Measurements from ENCODE around the gene ZNF502. TPM values are rescaled to one million over a fixed set of nuclear protein-coding genes. Genes with fewer than 3 reads are reported as not detected.

Gene ZNF502
- total and polyA plus RNA-seq, 2 of the 13 experiments (the other 11 are each of a cell fraction or from before 2014, with no cell fraction given) = not detected

GRCh38 chr3:44729384-44729910, 17.0 kb downstream of the ZNF502 start, which contains the start of gene ZNF501 (continued):
- TF ChIP-seq ARID5B (CRISPR knock-in tag; IDR thresholded peaks at IDR 0.05) (peak; percentile 56; the same call in 1 of the 2 replicates), PHF8 (CRISPR knock-in tag; IDR thresholded peaks at IDR 0.05) (peak; percentile 91), NFKB2 (CRISPR knock-in tag; IDR thresholded peaks at IDR 0.05; ENCODE audit: borderline replicate concordance) (peak; percentile 80; the same call in 1 of the 2 replicates), ZNF891 (CRISPR knock-in tag; IDR thresholded peaks at IDR 0.05) (peak; percentile 85), PATZ1 (CRISPR knock-in tag; IDR thresholded peaks at IDR 0.05) (peak; percentile 52), TP53 (CRISPR knock-in tag; conservative IDR thresholded peaks at IDR 0.05) (no peak), ZSCAN25 (CRISPR knock-in tag; IDR thresholded peaks at IDR 0.05) (peak; percentile 62; the same call in 1 of the 2 replicates), ZNF280D (CRISPR knock-in tag; IDR thresholded peaks at IDR 0.05) (peak; percentile 91), ZNF383 (CRISPR knock-in tag; IDR thresholded peaks at IDR 0.05; ENCODE audit: borderline replicate concordance) (no peak), ZBTB38 (CRISPR knock-in tag; IDR thresholded peaks at IDR 0.05) (peak; percentile 90), UBTF (CRISPR knock-in tag; IDR thresholded peaks at IDR 0.05) (peak; percentile 89), ZNF430 (CRISPR knock-in tag; IDR thresholded peaks at IDR 0.05) (peak; percentile 72; the same call in 1 of the 2 replicates), ZNF841 (CRISPR knock-in tag; IDR thresholded peaks at IDR 0.05; ENCODE audit: borderline replicate concordance) (no peak), TFDP2 (CRISPR knock-in tag; IDR thresholded peaks at IDR 0.05) (peak; percentile 94), ZZZ3 (CRISPR knock-in tag; IDR thresholded peaks at IDR 0.05; ENCODE audit: borderline replicate concordance) (peak; percentile 85; the same call in 1 of the 2 replicates), ZNF232 (CRISPR knock-in tag; IDR thresholded peaks at IDR 0.05; ENCODE audit: borderline replicate concordance) (peak; percentile 82; the same call in 1 of the 2 replicates), ARID2 (CRISPR knock-in tag; IDR thresholded peaks at IDR 0.05; ENCODE audit: borderline replicate concordance) (peak; percentile 88)

Data from HepG2 (cell line).